ENCODE measurements around the gene ADAMTS2.

ADAMTS2 gene

DNA sequence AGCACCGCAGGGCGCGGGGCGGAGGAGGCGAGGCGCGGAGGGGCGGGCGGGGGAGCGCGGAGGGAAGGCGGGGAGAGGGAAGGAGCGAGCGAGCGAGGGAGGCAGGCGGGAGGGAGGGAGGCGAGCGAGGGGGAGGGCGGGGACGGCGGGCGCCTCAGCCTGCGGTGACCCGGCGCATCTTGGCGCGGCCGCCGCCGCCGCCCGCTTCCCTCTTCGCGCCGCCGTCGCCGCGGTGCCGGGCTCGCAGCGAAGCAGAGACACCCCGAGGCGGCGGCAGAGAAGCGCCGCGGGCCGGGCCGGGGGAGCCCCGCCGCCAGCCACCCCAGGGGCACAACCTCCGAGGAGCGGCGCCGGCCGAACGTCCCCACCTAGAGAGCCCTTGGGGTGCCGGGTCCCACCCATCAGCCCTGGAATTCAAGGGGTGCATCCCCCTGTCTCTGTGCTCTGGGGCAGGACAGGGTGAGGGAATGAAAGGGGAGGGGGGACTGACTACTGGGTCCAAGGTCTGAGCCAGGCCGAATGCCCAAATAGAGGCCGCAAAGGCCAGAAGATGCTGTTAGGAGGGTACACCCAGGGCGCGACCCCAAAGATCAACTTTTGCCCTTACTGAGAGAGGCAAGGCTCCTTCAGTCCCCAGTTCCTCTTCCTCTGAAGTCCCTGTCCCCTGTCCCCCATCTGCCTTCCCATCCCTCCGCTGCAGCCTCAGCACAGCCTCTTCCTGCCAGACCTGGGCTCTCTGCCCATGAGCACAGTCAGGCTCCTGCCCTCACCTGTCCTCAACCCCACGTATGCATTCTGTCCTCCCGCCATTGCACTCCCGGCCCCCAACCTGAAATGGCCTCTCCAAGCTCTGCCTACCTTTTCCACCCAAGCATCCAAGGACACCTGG, at the start of gene ADAMTS2:
TSS of gene ADAMTS2 (minus strand) at position 29 of the 889 bp plus-strand sequence. CDS start 133 bp downstream, outside the sequence.
- no peaks in the 10 kb centered on the region for H3K9me3 Mint-ChIP-seq
- H3K27ac Mint-ChIP-seq (ENCODE audit: low read depth) = no peak within 1 kb of the TSS
- H3K27me3 Mint-ChIP-seq = peaks cover 78% of the 10 kb centered on the region
- ATAC-seq (replicated peaks; ENCODE audit: extremely low read depth, poor library complexity, severe bottlenecking) (no peak), DNase-seq (ENCODE audit: low spot score in 2 of 2) (no peak)
- H3K36me3 Mint-ChIP-seq (ENCODE audit: insufficient read depth) = no peaks in the 10 kb centered on the region
- H3K4me3 Mint-ChIP-seq = peak within 1 kb of the TSS; percentile 41
- peaks cover 8% of the 10 kb centered on the region for H3K4me1 Mint-ChIP-seq

DNA sequence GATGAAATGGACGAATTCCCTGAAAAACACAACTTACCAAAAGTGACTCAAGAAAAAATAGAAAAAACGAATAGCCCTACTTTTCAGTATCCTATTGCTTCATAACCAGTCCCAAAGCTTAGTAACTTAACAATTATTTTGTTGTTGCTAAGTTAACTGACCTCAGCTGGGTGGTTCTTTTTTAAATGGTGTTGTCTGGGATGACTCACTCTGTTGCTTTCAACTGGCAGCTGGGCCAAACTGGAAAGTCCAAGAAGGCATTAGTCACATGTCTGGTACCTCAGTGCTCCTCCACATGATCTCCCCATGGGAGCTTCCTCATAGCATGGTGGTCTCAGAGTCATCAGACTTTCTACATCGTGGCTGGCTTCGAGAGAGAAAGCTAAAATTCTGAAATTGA, 47.8 kb upstream of the ADAMTS2 start:
- no peaks in the 10 kb centered on the region for H3K36me3 Mint-ChIP-seq (ENCODE audit: insufficient read depth)
- H3K4me3 Mint-ChIP-seq = no peak overlapping the region
- H3K9me3 Mint-ChIP-seq = peaks cover 20% of the 10 kb centered on the region

GRCh38 chr5:179387151-179388110, 42.2 kb upstream of the ADAMTS2 start:
- H3K9me3 Mint-ChIP-seq = peaks cover 14% of the 10 kb centered on the region
- no peak overlapping the region for H3K27ac Mint-ChIP-seq (ENCODE audit: low read depth)
- ATAC-seq (replicated peaks; ENCODE audit: extremely low read depth, poor library complexity, severe bottlenecking) = no peak
- no peaks in the 10 kb centered on the region for H3K36me3 Mint-ChIP-seq (ENCODE audit: insufficient read depth)
- no peak overlapping the region for H3K4me3 Mint-ChIP-seq
- DNase-seq (ENCODE audit: low spot score in 2 of 2) = no peak
- H3K4me1 Mint-ChIP-seq = no peaks in the 10 kb centered on the region
- H3K27me3 Mint-ChIP-seq = peaks cover 53% of the 10 kb centered on the region

More for the DNA sequence above, 47.8 kb upstream of the ADAMTS2 start:
- ATAC-seq (replicated peaks; ENCODE audit: extremely low read depth, poor library complexity, severe bottlenecking) (no peak), DNase-seq (ENCODE audit: low spot score in 2 of 2) (no peak)
- no peaks in the 10 kb centered on the region for H3K4me1 Mint-ChIP-seq
- peaks cover 41% of the 10 kb centered on the region for H3K27me3 Mint-ChIP-seq
- no peak overlapping the region for H3K27ac Mint-ChIP-seq (ENCODE audit: low read depth)

- H3K27ac Mint-ChIP-seq (ENCODE audit: low read depth) = no peak overlapping the region
- no peaks in the 10 kb centered on the region for H3K4me1 Mint-ChIP-seq
- no peaks in the 10 kb centered on the region for H3K36me3 Mint-ChIP-seq (ENCODE audit: insufficient read depth)
- H3K27me3 Mint-ChIP-seq = peaks cover 48% of the 10 kb centered on the region
- no peak overlapping the region for H3K4me3 Mint-ChIP-seq
- peaks cover 14% of the 10 kb centered on the region for H3K9me3 Mint-ChIP-seq
- ATAC-seq (replicated peaks; ENCODE audit: extremely low read depth, poor library complexity, severe bottlenecking) (no peak), DNase-seq (ENCODE audit: low spot score in 2 of 2) (no peak)
These were observed 40.7 kb upstream of the ADAMTS2 start for GRCh38 chr5:179385914-179386313.

- H3K9me3 Mint-ChIP-seq = no peaks in the 10 kb centered on the region
- no peak overlapping the region for H3K27ac Mint-ChIP-seq (ENCODE audit: low read depth)
- no peak overlapping the region for H3K4me3 Mint-ChIP-seq
- no peak for DNase-seq (ENCODE audit: low spot score in 2 of 2)
- no peak for ATAC-seq (replicated peaks; ENCODE audit: extremely low read depth, poor library complexity, severe bottlenecking)
- H3K4me1 Mint-ChIP-seq = no peaks in the 10 kb centered on the region
- H3K36me3 Mint-ChIP-seq (ENCODE audit: insufficient read depth) = no peaks in the 10 kb centered on the region
- H3K27me3 Mint-ChIP-seq = peaks cover 18% of the 10 kb centered on the region
These were observed 37.2 kb upstream of the ADAMTS2 start for GRCh38 chr5:179382486-179382885.

- no peak for ATAC-seq (replicated peaks; ENCODE audit: extremely low read depth, poor library complexity, severe bottlenecking)
- peaks cover 10% of the 10 kb centered on the region for H3K27me3 Mint-ChIP-seq
- H3K9me3 Mint-ChIP-seq = no peaks in the 10 kb centered on the region
- DNase-seq (ENCODE audit: low spot score in 2 of 2) = no peak
- H3K36me3 Mint-ChIP-seq (ENCODE audit: insufficient read depth) = no peaks in the 10 kb centered on the region
- H3K4me1 Mint-ChIP-seq = no peaks in the 10 kb centered on the region
- no peak overlapping the region for H3K4me3 Mint-ChIP-seq
- no peak overlapping the region for H3K27ac Mint-ChIP-seq (ENCODE audit: low read depth)
These were observed 36.4 kb upstream of the ADAMTS2 start for GRCh38 chr5:179381691-179382090.

DNA sequence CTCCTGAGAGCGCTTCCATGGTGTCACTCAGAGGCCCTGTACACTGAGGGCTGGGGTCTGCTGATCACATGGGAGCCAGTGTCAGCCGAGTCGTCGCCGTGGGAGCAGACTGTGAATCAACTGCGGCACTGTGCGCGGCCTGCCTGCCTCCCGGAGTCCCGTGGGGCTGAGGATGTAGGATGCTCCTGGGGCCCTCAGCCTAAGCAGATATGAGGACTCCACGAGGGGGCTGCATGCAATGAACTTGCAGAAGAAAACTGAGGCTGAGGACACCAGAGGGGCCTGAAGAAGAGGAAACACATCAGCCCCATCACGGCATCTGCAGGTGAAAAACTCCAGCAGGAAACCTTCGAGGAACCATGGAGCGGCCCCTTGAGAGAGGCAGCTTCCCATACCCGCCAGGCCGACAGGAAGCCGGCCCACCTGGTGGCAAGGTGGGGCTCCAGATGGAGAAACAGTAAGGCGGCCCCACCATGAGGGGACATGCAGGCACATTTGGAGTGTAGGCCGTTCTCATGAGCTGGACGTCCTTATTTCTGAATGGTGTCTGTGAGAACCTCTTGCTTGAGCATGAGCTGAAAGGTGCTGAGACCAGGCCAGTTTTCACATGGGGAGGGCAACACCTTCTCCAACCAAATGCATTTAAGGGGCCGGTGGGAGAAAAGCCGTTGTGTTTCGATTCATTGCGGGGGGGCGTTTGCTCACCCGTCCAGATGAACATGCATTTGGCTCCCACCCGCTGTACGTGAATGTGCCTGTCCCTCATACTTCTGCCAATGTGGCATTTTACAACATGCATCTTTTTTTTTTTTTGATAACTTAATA, 35.2 kb upstream of the ADAMTS2 start:
- no peaks in the 10 kb centered on the region for H3K9me3 Mint-ChIP-seq
- no peak overlapping the region for H3K27ac Mint-ChIP-seq (ENCODE audit: low read depth)
- no peaks in the 10 kb centered on the region for H3K27me3 Mint-ChIP-seq
- no peak overlapping the region for H3K4me3 Mint-ChIP-seq
- no peaks in the 10 kb centered on the region for H3K4me1 Mint-ChIP-seq
- DNase-seq (ENCODE audit: low spot score in 2 of 2) (no peak), ATAC-seq (replicated peaks; ENCODE audit: extremely low read depth, poor library complexity, severe bottlenecking) (no peak)
- no peaks in the 10 kb centered on the region for H3K36me3 Mint-ChIP-seq (ENCODE audit: insufficient read depth)

GRCh38 chr5:179379321-179379890, 34.1 kb upstream of the ADAMTS2 start:
- H3K4me3 Mint-ChIP-seq = no peak overlapping the region
- DNase-seq (ENCODE audit: low spot score in 2 of 2) (no peak), ATAC-seq (replicated peaks; ENCODE audit: extremely low read depth, poor library complexity, severe bottlenecking) (no peak)
- no peaks in the 10 kb centered on the region for H3K9me3 Mint-ChIP-seq
- no peaks in the 10 kb centered on the region for H3K27me3 Mint-ChIP-seq
- no peak overlapping the region for H3K27ac Mint-ChIP-seq (ENCODE audit: low read depth)
- no peaks in the 10 kb centered on the region for H3K36me3 Mint-ChIP-seq (ENCODE audit: insufficient read depth)
- no peaks in the 10 kb centered on the region for H3K4me1 Mint-ChIP-seq

DNA sequence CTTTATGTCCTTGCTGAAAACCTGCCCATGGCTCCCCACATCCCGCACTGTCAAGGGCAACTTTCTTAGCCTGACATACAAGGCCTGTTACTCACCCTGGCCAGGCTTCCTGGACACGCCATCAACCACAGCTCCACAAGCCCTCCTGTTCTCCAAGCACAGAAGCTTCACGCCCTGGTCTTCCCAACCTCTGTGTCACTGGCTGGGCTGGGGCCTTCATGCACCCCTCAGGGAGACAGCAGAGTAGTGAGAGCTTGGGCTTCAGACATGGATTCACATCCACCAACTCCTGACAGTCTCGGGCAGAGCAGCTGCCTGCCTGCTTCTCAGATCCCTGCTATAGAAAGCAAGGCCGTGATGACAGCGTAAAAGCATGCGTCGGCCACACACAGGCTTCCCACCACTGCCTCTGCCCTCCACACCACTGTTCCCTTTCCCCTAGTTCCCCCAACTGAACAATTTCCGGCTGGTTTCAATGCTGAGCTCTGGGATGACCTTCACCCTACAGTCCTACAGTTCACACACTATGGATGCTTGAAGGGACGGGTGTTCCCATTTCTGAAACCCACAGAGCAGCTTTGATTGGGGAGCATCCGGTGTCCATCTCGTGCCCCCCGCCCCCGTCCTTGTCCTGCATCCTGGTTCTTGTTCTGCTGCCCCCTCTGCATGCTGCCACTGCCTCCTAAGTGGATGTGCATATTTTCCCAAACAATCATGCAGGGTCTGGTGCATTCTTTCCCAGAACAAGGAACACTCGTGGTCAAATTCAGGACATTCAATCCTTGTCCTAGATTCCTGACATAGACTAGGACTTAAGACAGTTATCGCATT, 33.4 kb upstream of the ADAMTS2 start:
- no peaks in the 10 kb centered on the region for H3K36me3 Mint-ChIP-seq (ENCODE audit: insufficient read depth)
- H3K27ac Mint-ChIP-seq (ENCODE audit: low read depth) = no peak overlapping the region
- H3K27me3 Mint-ChIP-seq = no peaks in the 10 kb centered on the region
- no peak overlapping the region for H3K4me3 Mint-ChIP-seq
- H3K9me3 Mint-ChIP-seq = no peaks in the 10 kb centered on the region
- ATAC-seq (replicated peaks; ENCODE audit: extremely low read depth, poor library complexity, severe bottlenecking) (no peak), DNase-seq (ENCODE audit: low spot score in 2 of 2) (no peak)
- H3K4me1 Mint-ChIP-seq = no peaks in the 10 kb centered on the region

DNA sequence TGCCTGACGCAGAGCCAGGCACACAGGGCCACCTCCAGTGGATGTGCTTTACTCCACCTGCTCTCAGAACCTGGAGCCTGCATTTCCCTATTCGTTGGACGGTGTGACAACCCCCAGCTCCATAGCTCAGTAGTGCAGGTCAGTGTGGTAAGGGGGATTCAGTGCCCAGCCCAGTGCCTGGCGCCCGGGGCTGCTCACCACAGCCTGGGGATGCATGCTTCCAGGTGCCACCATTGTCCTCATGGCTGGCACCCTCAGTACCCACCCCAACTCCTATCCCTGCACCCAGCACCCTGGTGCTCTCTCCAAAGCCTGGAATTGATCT, 32.8 kb upstream of the ADAMTS2 start:
- Mint-ChIP-seq H3K36me3 (ENCODE audit: insufficient read depth) (no peaks in the 10 kb centered on the region), H3K27ac (ENCODE audit: low read depth) (no peak overlapping the region), H3K4me1 (no peaks in the 10 kb centered on the region), H3K4me3 (no peak overlapping the region), H3K27me3 (no peaks in the 10 kb centered on the region), H3K9me3 (no peaks in the 10 kb centered on the region)
- DNase-seq (ENCODE audit: low spot score in 2 of 2) (no peak), ATAC-seq (replicated peaks; ENCODE audit: extremely low read depth, poor library complexity, severe bottlenecking) (no peak)

- DNase-seq (ENCODE audit: low spot score in 2 of 2) (no peak), ATAC-seq (replicated peaks; ENCODE audit: extremely low read depth, poor library complexity, severe bottlenecking) (no peak)
- Mint-ChIP-seq H3K27me3 (no peaks in the 10 kb centered on the region), H3K27ac (ENCODE audit: low read depth) (no peak overlapping the region), H3K4me1 (no peaks in the 10 kb centered on the region), H3K4me3 (no peak overlapping the region), H3K9me3 (no peaks in the 10 kb centered on the region), H3K36me3 (ENCODE audit: insufficient read depth) (no peaks in the 10 kb centered on the region)
These were observed 32.3 kb upstream of the ADAMTS2 start for GRCh38 chr5:179377421-179378115.
